ENCODE measurements around the gene PAX9. TPM values are rescaled to one million over a fixed set of nuclear protein-coding genes. Genes with fewer than 3 reads are reported as not detected.

PAX9 gene
- total RNA-seq, 2 donors from 2014 or later, result not detected

GRCh38 chr14:36713960-36714703 lies 52.5 kb downstream of the PAX9 start:
- DNase-seq (ENCODE audit: low spot score), result no peak
- no peaks in the 10 kb centered on the region for H3K27me3 ChIP-seq
- H3K4me3 ChIP-seq, result no peak overlapping the region
- no peaks in the 10 kb centered on the region for H3K4me1 ChIP-seq
- H3K36me3 ChIP-seq, result no peaks in the 10 kb centered on the region
- no peak for TF ChIP-seq CTCF (IDR thresholded peaks at IDR 0.05)
- no peaks in the 10 kb centered on the region for H3K9me3 ChIP-seq
- H3K27ac ChIP-seq, result no peak overlapping the region

- H3K27ac ChIP-seq, result no peak overlapping the region
- H3K36me3 ChIP-seq, result no peaks in the 10 kb centered on the region
- TF ChIP-seq CTCF (IDR thresholded peaks at IDR 0.05), result no peak
- H3K4me1 ChIP-seq, result no peaks in the 10 kb centered on the region
- H3K27me3 ChIP-seq, result no peaks in the 10 kb centered on the region
- no peak for DNase-seq (ENCODE audit: low spot score)
- H3K9me3 ChIP-seq, result no peaks in the 10 kb centered on the region
- H3K4me3 ChIP-seq, result no peak overlapping the region
These were observed 55.0 kb downstream of the PAX9 start for GRCh38 chr14:36716614-36717184.

- Histone ChIP-seq H3K27me3 (no peaks in the 10 kb centered on the region), H3K4me1 (no peaks in the 10 kb centered on the region), H3K9me3 (no peaks in the 10 kb centered on the region), H3K36me3 (no peaks in the 10 kb centered on the region), H3K4me3 (no peak overlapping the region), H3K27ac (no peak overlapping the region)
- no peak for DNase-seq (ENCODE audit: low spot score)
- no peak for TF ChIP-seq CTCF (IDR thresholded peaks at IDR 0.05)
These were observed 55.7 kb downstream of the PAX9 start for GRCh38 chr14:36717363-36717762.

- H3K27ac ChIP-seq, result no peak overlapping the region
- TF ChIP-seq CTCF (IDR thresholded peaks at IDR 0.05), result no peak
- DNase-seq (ENCODE audit: low spot score), result no peak
These were observed 56.6 kb downstream of the PAX9 start for GRCh38 chr14:36718216-36718615.

GRCh38 chr14:36719823-36720222 lies 58.2 kb downstream of the PAX9 start:
- no peak for DNase-seq (ENCODE audit: low spot score)
- no peak for TF ChIP-seq CTCF (IDR thresholded peaks at IDR 0.05)
- Histone ChIP-seq H3K4me1 (no peaks in the 10 kb centered on the region), H3K27me3 (no peaks in the 10 kb centered on the region), H3K4me3 (no peak overlapping the region), H3K9me3 (no peaks in the 10 kb centered on the region), H3K36me3 (no peaks in the 10 kb centered on the region), H3K27ac (no peak overlapping the region)

More at GRCh38 chr14:36718216-36718615, 56.6 kb downstream of the PAX9 start:
- no peaks in the 10 kb centered on the region for H3K36me3 ChIP-seq
- H3K9me3 ChIP-seq, result no peaks in the 10 kb centered on the region
- H3K4me1 ChIP-seq, result no peaks in the 10 kb centered on the region
- no peak overlapping the region for H3K4me3 ChIP-seq
- no peaks in the 10 kb centered on the region for H3K27me3 ChIP-seq
